GM12874 (cell line): ENCODE results near the gene POLR1C.

Experiments
- TF ChIP-seq, protein P1 (sequence below): IDR thresholded peaks from 2 replicates; pipeline ENCODE4 v1.5.1; 2011; ENCODE audit warnings: low read depth, mild to moderate bottlenecking, control low read depth, low read length, moderate library complexity; ENCODE audit not compliant: insufficient read depth

POLR1C gene

DNA sequence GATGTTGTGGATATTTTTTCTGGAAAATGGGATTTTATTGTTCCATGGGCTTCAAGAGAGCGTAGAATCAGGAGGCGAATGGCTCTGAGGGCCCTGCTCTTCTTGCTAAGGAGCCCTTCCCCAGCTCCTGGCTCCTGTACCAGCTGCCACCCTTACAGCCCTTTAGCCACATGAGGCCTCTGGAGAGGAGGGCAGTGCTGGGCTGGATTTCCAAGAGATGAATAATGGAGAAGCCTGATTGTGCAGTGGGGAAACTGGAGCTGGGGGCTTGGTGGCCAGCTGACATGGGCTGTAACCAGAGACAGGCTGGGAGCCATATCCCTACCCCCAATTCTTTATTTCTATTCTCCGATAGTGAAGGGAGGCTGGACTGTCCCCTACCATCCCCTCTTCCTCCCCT lies 16.0 kb upstream of the POLR1C start:
- TF ChIP-seq, protein P1, sequence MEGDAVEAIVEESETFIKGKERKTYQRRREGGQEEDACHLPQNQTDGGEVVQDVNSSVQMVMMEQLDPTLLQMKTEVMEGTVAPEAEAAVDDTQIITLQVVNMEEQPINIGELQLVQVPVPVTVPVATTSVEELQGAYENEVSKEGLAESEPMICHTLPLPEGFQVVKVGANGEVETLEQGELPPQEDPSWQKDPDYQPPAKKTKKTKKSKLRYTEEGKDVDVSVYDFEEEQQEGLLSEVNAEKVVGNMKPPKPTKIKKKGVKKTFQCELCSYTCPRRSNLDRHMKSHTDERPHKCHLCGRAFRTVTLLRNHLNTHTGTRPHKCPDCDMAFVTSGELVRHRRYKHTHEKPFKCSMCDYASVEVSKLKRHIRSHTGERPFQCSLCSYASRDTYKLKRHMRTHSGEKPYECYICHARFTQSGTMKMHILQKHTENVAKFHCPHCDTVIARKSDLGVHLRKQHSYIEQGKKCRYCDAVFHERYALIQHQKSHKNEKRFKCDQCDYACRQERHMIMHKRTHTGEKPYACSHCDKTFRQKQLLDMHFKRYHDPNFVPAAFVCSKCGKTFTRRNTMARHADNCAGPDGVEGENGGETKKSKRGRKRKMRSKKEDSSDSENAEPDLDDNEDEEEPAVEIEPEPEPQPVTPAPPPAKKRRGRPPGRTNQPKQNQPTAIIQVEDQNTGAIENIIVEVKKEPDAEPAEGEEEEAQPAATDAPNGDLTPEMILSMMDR: no peak

DNA sequence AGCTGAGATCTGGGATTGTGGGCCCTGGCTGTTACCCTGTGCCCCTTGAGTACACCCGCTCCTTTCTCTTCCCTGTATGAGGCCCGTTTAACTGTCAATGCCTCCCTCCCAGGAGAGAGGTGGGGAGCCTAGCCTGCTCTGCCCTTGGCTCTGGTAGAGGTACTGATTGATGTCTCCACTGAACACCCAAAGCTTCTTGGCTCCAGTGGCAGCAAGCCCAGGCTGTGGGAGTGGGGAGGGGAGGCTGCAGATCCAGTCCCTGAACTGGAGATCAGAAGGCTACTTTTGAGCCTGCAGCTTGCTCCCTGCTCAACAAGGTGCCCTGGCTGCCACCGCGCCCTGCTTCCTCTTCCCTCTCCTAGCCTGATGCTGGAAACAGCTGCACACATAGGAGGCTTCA lies 14.2 kb upstream of the POLR1C start:
- TF ChIP-seq, protein P1: no peak

DNA sequence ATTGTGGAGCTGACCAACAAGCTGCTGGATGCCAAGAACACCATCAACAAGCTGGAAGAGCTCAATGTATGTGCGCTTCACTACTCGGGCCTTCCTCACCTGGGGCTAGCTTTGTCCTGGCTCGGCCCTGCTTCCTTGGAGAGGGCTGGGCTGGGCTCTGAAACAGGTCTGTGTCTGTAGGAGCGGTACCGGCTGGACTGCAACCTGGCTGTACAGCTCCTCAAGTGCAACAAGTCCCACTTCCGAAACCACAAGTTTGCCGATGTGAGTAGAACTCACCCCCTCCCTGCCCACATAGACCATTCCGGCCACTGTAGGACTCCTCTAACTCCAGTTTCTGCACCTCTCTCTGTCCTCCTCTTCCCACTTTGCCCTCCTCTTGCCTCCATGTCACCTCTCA lies 13.4 kb upstream of the POLR1C start:
- TF ChIP-seq, protein P1: no peak

DNA sequence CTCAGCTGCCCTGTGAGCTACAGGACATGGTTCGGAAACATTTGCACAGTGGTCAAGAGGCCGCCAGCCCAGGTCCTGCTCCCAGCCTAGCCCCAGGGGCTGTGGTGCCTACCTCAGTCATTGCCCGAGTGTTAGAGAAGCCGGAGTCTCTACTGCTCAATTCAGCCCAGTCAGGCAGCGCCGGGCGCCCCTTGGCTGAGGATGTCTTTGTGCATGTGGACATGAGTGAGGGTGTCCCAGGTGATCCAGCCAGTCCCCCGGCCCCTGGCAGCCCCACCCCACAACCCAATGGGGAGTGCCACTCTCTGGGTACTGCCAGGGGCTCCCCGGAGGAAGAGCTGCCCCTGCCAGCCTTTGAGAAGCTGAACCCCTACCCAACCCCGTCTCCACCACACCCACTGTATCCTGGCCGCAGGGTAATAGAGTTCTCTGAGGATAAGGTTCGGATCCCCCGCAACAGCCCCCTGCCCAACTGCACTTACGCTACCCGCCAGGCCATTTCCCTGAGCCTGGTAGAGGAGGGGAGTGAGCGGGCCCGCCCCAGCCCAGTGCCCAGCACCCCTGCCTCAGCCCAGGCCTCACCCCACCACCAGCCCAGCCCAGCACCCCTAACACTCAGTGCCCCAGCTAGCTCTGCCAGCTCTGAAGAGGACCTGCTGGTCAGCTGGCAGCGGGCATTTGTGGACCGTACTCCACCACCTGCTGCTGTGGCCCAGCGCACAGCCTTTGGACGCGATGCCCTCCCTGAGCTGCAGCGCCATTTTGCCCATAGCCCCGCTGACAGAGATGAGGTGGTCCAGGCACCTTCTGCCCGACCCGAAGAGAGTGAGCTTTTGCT lies 11.9 kb upstream of the POLR1C start:
- TF ChIP-seq, protein P1: no peak

DNA sequence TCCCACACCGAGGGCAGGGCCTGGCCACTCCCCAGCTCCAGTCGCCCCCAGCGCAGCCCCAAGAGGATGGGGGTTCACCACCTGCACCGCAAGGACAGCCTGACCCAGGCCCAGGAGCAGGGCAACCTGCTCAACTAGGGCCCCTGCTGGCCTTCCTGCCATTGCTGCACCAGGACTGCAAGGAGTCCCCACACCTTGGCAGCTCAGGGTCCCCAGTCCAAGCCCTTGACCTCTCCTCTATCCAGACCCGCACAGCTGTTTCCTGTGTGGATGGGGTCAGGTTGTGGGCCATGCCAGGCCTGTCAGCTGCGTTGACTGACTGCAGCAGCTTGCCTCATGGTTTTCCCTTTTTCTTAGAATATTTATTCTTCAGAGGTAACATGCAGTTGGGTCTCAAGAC lies 11.2 kb upstream of the POLR1C start:
- TF ChIP-seq, protein P1: no peak

DNA sequence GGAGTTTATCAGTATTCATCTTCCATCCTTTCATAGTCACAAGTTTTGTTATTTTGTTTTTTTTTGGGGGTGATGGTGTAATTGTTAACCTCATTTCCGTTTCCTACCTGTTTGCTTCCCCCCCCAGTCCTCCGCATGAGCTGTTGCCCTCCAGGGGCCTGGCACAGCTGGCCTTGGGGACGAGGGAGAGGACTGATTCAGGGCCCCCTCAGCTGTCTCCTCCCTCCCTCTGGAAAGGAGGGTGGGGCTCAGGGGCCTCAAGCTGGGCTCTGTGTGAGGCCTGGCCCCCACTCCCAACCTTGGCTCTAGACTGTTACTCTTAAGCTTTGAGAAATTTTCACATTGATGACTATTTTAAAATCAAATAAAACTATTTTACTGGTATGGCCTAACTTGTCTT lies 10.7 kb upstream of the POLR1C start:
- TF ChIP-seq, protein P1: no peak

DNA sequence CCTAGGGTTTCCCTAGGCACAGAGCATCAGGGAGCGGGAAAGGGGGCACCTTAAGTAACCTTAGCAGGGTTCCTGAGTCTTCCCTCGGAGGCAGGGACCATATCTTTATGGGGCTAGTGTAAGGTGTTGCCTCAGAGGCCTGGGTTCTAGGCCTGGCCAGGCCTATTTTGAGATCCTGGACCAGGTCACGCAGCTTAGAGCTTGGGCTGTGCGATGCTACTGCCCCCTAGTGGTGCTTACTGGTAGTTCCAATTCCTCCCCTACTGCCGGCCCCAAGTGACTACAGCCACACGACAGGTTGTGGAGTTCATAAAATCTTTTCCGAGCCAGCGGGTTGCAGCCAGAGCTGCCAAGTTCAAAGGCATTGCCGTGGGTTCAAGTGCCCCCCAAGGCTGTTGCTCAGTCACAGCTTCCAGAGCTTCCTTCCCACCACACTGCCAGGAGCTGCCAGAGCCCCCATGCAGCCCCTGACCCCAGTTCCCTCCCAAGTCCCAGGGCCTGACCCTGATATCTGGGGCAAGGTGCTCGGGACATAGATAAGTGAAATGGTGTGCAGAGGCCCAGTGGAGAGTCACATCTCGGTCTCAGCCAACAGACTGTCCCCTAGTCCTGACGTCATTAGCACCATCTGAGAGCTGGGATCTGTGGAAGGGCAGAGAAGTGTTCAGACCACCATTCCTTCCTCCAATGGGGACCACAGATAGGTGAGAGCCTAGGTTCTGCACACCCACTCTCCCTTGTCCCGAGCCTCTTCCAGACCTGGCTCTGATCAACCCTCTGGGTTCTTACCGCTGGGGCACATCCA lies 10.0 kb upstream of the POLR1C start:
- TF ChIP-seq, protein P1: peak; percentile 96
